Neural progenitor cell (in vitro differentiated cells): ENCODE measurements around the gene GLB1L2.

Experiments
- EZH2 ChIP-seq: fragments of 200-600 bp; sonication (generic); IDR thresholded peaks from 2 replicates; pipeline ENCODE4 v1.6.1; 2017; ENCODE audit warnings: antibody characterized with exemption, mild to moderate bottlenecking, moderate library complexity
- EZH2phosphoT487 ChIP-seq: fragments of 200-600 bp; sonication (generic); IDR thresholded peaks from 2 replicates; pipeline ENCODE4 v1.6.1; 2017; ENCODE audit warnings: antibody characterized with exemption
- TF ChIP-seq, protein P1 (sequence below): fragments of 200-600 bp; sonication (generic); IDR thresholded peaks from 2 replicates; pipeline ENCODE4 v1.5.1; 2017; ENCODE audit warnings: antibody characterized with exemption, mild to moderate bottlenecking

DNA sequence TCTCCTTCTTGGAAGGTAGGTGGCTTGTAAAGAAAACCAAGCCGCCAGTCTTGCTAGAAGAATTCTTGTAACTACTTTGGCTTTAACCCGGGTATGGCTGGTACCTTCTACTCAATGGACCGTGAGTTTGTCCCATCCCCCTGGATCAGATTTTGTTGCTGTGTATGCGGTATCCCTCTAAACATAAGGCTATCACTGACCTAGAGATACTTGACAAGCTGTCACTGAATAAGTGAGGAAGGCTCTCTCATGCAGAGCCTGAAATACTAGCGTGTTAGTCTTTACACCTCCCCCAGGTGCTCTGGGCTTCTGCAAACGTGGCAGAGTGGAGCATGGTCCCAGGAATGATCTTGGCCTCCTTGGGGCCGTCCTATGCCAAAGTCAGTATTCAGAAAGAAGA is 34.5 kb downstream of the GLB1L2 start:
- TF ChIP-seq EZH2 (no peak), EZH2phosphoT487 (no peak)
- TF ChIP-seq, protein P1, sequence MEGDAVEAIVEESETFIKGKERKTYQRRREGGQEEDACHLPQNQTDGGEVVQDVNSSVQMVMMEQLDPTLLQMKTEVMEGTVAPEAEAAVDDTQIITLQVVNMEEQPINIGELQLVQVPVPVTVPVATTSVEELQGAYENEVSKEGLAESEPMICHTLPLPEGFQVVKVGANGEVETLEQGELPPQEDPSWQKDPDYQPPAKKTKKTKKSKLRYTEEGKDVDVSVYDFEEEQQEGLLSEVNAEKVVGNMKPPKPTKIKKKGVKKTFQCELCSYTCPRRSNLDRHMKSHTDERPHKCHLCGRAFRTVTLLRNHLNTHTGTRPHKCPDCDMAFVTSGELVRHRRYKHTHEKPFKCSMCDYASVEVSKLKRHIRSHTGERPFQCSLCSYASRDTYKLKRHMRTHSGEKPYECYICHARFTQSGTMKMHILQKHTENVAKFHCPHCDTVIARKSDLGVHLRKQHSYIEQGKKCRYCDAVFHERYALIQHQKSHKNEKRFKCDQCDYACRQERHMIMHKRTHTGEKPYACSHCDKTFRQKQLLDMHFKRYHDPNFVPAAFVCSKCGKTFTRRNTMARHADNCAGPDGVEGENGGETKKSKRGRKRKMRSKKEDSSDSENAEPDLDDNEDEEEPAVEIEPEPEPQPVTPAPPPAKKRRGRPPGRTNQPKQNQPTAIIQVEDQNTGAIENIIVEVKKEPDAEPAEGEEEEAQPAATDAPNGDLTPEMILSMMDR, result no peak
